T-helper 2 cell treated with Interferon-gamma antibody and Interleukin-4, amounts not matched to agents 5 μg/mL and 100 μg/mL, for 36 hours (primary cell): ENCODE results near the gene CA5A.
"Not testable (repeated sequence)": the region's sequence is repeated elsewhere in the genome, so short reads cannot be mapped to it uniquely, and the experiment has no call there.

Source experiments
- DNase-seq: peaks from one replicate; pipeline ENCODE4 v3.0.0; 2021; ENCODE audit warnings: low spot score
- H3K27ac Mint-ChIP-seq: one replicate; pipeline ENCODE4 v1.8.0; 2021; ENCODE audit warnings: mild to moderate bottlenecking, mixed read lengths
- H3K27me3 Mint-ChIP-seq: one replicate; pipeline ENCODE4 v1.8.0; 2021; ENCODE audit warnings: low read depth, mixed read lengths
- H3K36me3 Mint-ChIP-seq: one replicate; pipeline ENCODE4 v1.8.0; 2021; ENCODE audit warnings: low read depth, mixed read lengths
- H3K4me1 Mint-ChIP-seq: one replicate; pipeline ENCODE4 v1.8.0; 2021; ENCODE audit warnings: low read depth, mixed read lengths
- H3K4me3 Mint-ChIP-seq: one replicate; pipeline ENCODE4 v1.8.0; 2022; ENCODE audit warnings: mild to moderate bottlenecking, moderate library complexity, mixed read lengths
- H3K9me3 Mint-ChIP-seq: one replicate; pipeline ENCODE4 v1.8.0; 2021; ENCODE audit warnings: mixed read lengths

Gene CA5A

GRCh38 chr16:87936375-87937230 is at the start of gene CA5A:
Gene CA5A, minus strand, starts transcription at chr16:87936529. Its CDS starts 79 bp downstream, at chr16:87936450.
- Mint-ChIP-seq H3K27me3 (peaks cover 2% of the 10 kb centered on the region), H3K36me3 (no peaks in the 10 kb centered on the region), H3K27ac (no peak within 1 kb of the TSS), H3K4me1 (no peaks in the 10 kb centered on the region), H3K9me3 (no peaks in the 10 kb centered on the region), H3K4me3 (no peak within 1 kb of the TSS)
- DNase-seq, result no peak

- H3K4me3 Mint-ChIP-seq, H3K27me3 Mint-ChIP-seq, H3K27ac Mint-ChIP-seq, DNase-seq, H3K9me3 Mint-ChIP-seq: not testable (repeated sequence)
- H3K36me3 Mint-ChIP-seq, result peaks cover 51% of the 10 kb centered on the region
- H3K4me1 Mint-ChIP-seq, result peaks cover 35% of the 10 kb centered on the region
Observed at GRCh38 chr16:87985493-87985892, 49.2 kb upstream of the CA5A start.

GRCh38 chr16:87984632-87985267 is 48.4 kb upstream of the CA5A start:
- DNase-seq, result no peak
- H3K4me3 Mint-ChIP-seq, result no peak overlapping the region
- H3K27me3 Mint-ChIP-seq, result no peaks in the 10 kb centered on the region
- H3K27ac Mint-ChIP-seq, result peak overlapping the region; percentile 42
- peaks cover 43% of the 10 kb centered on the region for H3K4me1 Mint-ChIP-seq
- peaks cover 52% of the 10 kb centered on the region for H3K36me3 Mint-ChIP-seq
- no peaks in the 10 kb centered on the region for H3K9me3 Mint-ChIP-seq

GRCh38 chr16:87984180-87984579 is 47.9 kb upstream of the CA5A start:
- H3K4me3 Mint-ChIP-seq, H3K27me3 Mint-ChIP-seq, DNase-seq, H3K9me3 Mint-ChIP-seq: not testable (repeated sequence)
- Mint-ChIP-seq H3K4me1 (peaks cover 48% of the 10 kb centered on the region), H3K36me3 (peaks cover 53% of the 10 kb centered on the region), H3K27ac (peak overlapping the region; percentile 42)

- H3K4me3 Mint-ChIP-seq, H3K9me3 Mint-ChIP-seq, H3K27ac Mint-ChIP-seq, H3K27me3 Mint-ChIP-seq: not testable (repeated sequence)
- peaks cover 53% of the 10 kb centered on the region for H3K4me1 Mint-ChIP-seq
- DNase-seq, result peak; percentile 56
- peaks cover 56% of the 10 kb centered on the region for H3K36me3 Mint-ChIP-seq
Observed at GRCh38 chr16:87983737-87984097, 47.4 kb upstream of the CA5A start.

- not testable (repeated sequence) for H3K27me3 Mint-ChIP-seq, H3K9me3 Mint-ChIP-seq, DNase-seq
- peak overlapping the region; percentile 38 for H3K4me3 Mint-ChIP-seq
- peaks cover 56% of the 10 kb centered on the region for H3K4me1 Mint-ChIP-seq
- H3K36me3 Mint-ChIP-seq, result peaks cover 58% of the 10 kb centered on the region
- H3K27ac Mint-ChIP-seq, result peak overlapping the region; percentile 65
Observed at GRCh38 chr16:87983072-87983736, 46.9 kb upstream of the CA5A start.

GRCh38 chr16:87982581-87983041 is 46.3 kb upstream of the CA5A start:
- H3K36me3 Mint-ChIP-seq, result peaks cover 58% of the 10 kb centered on the region
- no peak for DNase-seq
- H3K4me3 Mint-ChIP-seq, result peak overlapping the region; percentile 38

GRCh38 chr16:87981376-87981775 is 45.0 kb upstream of the CA5A start:
- Mint-ChIP-seq H3K27ac (peak overlapping the region; percentile 87), H3K4me3 (peak overlapping the region; percentile 65), H3K4me1 (peaks cover 60% of the 10 kb centered on the region), H3K36me3 (peaks cover 60% of the 10 kb centered on the region)
- DNase-seq, result peak; percentile 69
- not testable (repeated sequence) for H3K9me3 Mint-ChIP-seq, H3K27me3 Mint-ChIP-seq

More at GRCh38 chr16:87982581-87983041, 46.3 kb upstream of the CA5A start:
- peaks cover 57% of the 10 kb centered on the region for H3K4me1 Mint-ChIP-seq
- H3K9me3 Mint-ChIP-seq, result no peaks in the 10 kb centered on the region
- no peaks in the 10 kb centered on the region for H3K27me3 Mint-ChIP-seq
- peak overlapping the region; percentile 65 for H3K27ac Mint-ChIP-seq

- Mint-ChIP-seq H3K27ac (peak overlapping the region; percentile 19), H3K36me3 (peaks cover 61% of the 10 kb centered on the region), H3K4me1 (peaks cover 57% of the 10 kb centered on the region), H3K4me3 (peak overlapping the region; percentile 30)
- not testable (repeated sequence) for H3K27me3 Mint-ChIP-seq, DNase-seq, H3K9me3 Mint-ChIP-seq
Observed at GRCh38 chr16:87979911-87980630, 43.7 kb upstream of the CA5A start.

GRCh38 chr16:87979352-87979751 is 43.0 kb upstream of the CA5A start:
- Mint-ChIP-seq H3K27ac (no peak overlapping the region), H3K27me3 (no peaks in the 10 kb centered on the region), H3K36me3 (peaks cover 57% of the 10 kb centered on the region), H3K4me3 (no peak overlapping the region), H3K9me3 (no peaks in the 10 kb centered on the region), H3K4me1 (peaks cover 56% of the 10 kb centered on the region)
- DNase-seq, result no peak

- Mint-ChIP-seq H3K4me1 (peaks cover 53% of the 10 kb centered on the region), H3K27me3 (no peaks in the 10 kb centered on the region), H3K36me3 (peaks cover 56% of the 10 kb centered on the region), H3K9me3 (peaks cover 2% of the 10 kb centered on the region), H3K27ac (no peak overlapping the region), H3K4me3 (no peak overlapping the region)
- no peak for DNase-seq
Observed at GRCh38 chr16:87978127-87978526, 41.8 kb upstream of the CA5A start.

- H3K9me3 Mint-ChIP-seq, result peaks cover 16% of the 10 kb centered on the region
- peaks cover 56% of the 10 kb centered on the region for H3K36me3 Mint-ChIP-seq
- H3K27me3 Mint-ChIP-seq, result no peaks in the 10 kb centered on the region
- H3K4me3 Mint-ChIP-seq, result no peak overlapping the region
- peaks cover 39% of the 10 kb centered on the region for H3K4me1 Mint-ChIP-seq
- no peak overlapping the region for H3K27ac Mint-ChIP-seq
- no peak for DNase-seq
Observed at GRCh38 chr16:87976665-87977064, 40.3 kb upstream of the CA5A start.

GRCh38 chr16:87974178-87974577 is 37.8 kb upstream of the CA5A start:
- no peak for DNase-seq
- H3K9me3 Mint-ChIP-seq, result peaks cover 34% of the 10 kb centered on the region
- H3K4me1 Mint-ChIP-seq, result peaks cover 16% of the 10 kb centered on the region
- no peaks in the 10 kb centered on the region for H3K27me3 Mint-ChIP-seq
- no peak overlapping the region for H3K27ac Mint-ChIP-seq
- H3K4me3 Mint-ChIP-seq, result no peak overlapping the region
- H3K36me3 Mint-ChIP-seq, result peaks cover 58% of the 10 kb centered on the region
